ENCODE data around the gene STOX2. TPM values are rescaled to one million over a fixed set of nuclear protein-coding genes. Genes with fewer than 3 reads are reported as not detected.

STOX2 gene
- total and polyA plus RNA-seq, 2 of the 8 experiments (the other 6 are each of a cell fraction or from before 2014, with no cell fraction given) = 5.5 to 20.0 TPM

DNA sequence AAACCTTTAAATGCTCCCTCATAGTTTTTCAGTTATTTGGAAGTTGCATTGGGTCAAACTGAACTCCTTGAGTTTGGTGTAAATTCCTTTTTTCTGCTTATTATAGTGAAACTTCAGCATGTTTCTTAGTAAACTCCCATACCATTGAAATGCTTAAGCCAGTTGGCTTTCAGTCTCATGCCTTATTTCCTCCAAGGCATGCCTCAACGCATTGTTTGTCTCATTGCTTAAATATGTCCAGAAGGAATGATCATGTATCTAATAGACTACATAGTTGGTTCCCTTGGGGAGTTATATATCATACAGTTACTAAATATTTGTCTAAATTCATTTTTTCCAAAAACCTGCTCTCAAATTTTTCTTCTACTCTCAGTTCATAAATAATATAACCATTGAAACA, 114.0 kb downstream of the STOX2 start:
- Histone ChIP-seq H3K4me2 (ENCODE audit: insufficient read depth in 1 of 2, low read depth in 2 of 2, low read length in 2 of 2) (no peak overlapping the region), H3K79me2 (ENCODE audit: control insufficient read depth in 1 of 2, insufficient read depth in 2 of 2, low read length in 2 of 2) (no peaks in the 10 kb centered on the region), H3K23me2 (ENCODE audit: low read depth, low read length) (no peaks in the 10 kb centered on the region), H3K27me3 (replicated peaks in 1 of 4; ENCODE audit: control insufficient read depth in 3 of 4, extremely low read depth in 1 of 4, insufficient read depth in 3 of 4, low read length in 3 of 4) (no peaks in the 10 kb centered on the region), H2BK15ac (ENCODE audit: low read length) (no peak overlapping the region), H2BK20ac (ENCODE audit: low read length) (no peak overlapping the region), H3K18ac (ENCODE audit: extremely low read depth, low read length) (no peak overlapping the region), H3K9ac (replicated peaks in 1 of 4; ENCODE audit: extremely low read depth in 1 of 4, low read depth in 3 of 4, low read length in 3 of 4) (no peak overlapping the region), H4K8ac (ENCODE audit: extremely low read depth, insufficient read depth, low read length) (no peak overlapping the region), H2AK5ac (ENCODE audit: low read depth, low read length) (no peak overlapping the region), H2BK120ac (replicated peaks; ENCODE audit: low read depth, low read length) (no peak overlapping the region), H3K14ac (ENCODE audit: insufficient read length) (no peak overlapping the region), H3K23ac (ENCODE audit: insufficient read length) (no peak overlapping the region), H3K4me3 (ENCODE audit: extremely low read depth in 1 of 4, insufficient read depth in 2 of 4, low read depth in 3 of 4, low read length in 4 of 4) (no peak overlapping the region), H3K36me3 (ENCODE audit: control insufficient read depth in 2 of 4, insufficient read depth in 4 of 4, low read length in 3 of 4) (no peaks in the 10 kb centered on the region), H4K20me1 (replicated peaks in 1 of 2; ENCODE audit: control insufficient read depth in 1 of 2, insufficient read depth in 2 of 2, low read length in 2 of 2) (no peaks in the 10 kb centered on the region), H3K4me1 (replicated peaks in 1 of 4; ENCODE audit: control insufficient read depth in 3 of 4, insufficient read depth in 4 of 4, low read length in 3 of 4) (peaks cover 0 to 5% (median 0%) of the 10 kb centered on the region in 4 experiments; a peak in 1 of 7 replicates), H3K27ac (ENCODE audit: low read depth, low read length) (no peak overlapping the region), H3K4ac (replicated peaks; ENCODE audit: insufficient read length, low read depth, low read length) (no peak overlapping the region), H4K5ac (ENCODE audit: insufficient read length, low read depth, low read length) (no peak overlapping the region), H3K9me3 (ENCODE audit: insufficient read depth in 2 of 2, low read depth in 1 of 2, low read length in 1 of 2) (no peaks in the 10 kb centered on the region), H2AFZ (ENCODE audit: low read length) (no peak overlapping the region), H4K91ac (replicated peaks; ENCODE audit: insufficient read length, low read length) (no peak overlapping the region), H2BK5ac (ENCODE audit: low read depth, low read length) (no peak overlapping the region), H3K56ac (replicated peaks; ENCODE audit: insufficient read length, low read depth, low read length) (no peak overlapping the region), H3K79me1 (ENCODE audit: low read depth, low read length) (no peaks in the 10 kb centered on the region), H2BK12ac (ENCODE audit: low read depth, low read length) (no peak overlapping the region)
- 89% methylated on average over 1 of the region's 1 CpG; no CpG with 5 or more reads in 1 of the 2 experiments for WGBS, 2 experiments (ENCODE audit: extremely low coverage in 1 of 2, insufficient coverage in 1 of 2, insufficient read length in 1 of 2, insufficient replicate concordance in 2 of 2, low coverage in 1 of 2, low lambda C conversion rate in 2 of 2, missing lambda C conversion rate in 1 of 2)
- CTCF ChIA-PET (ENCODE audit: partially characterized antibody) = interaction anchor here (1.1 kb wide), 1 partner anchor 68 kb away, joined by 3 read pairs; no protein-coding TSS in a partner anchor
- POLR2A ChIA-PET (ENCODE audit: partially characterized antibody) = no interaction called here
- TF ChIP-seq SIRT6 (IDR thresholded peaks at IDR 0.05; ENCODE audit: low read length) (no peak), POLR2A (IDR thresholded peaks at IDR 0.05; ENCODE audit: control extremely low read depth in 1 of 2, low read depth in 2 of 2, low read length in 2 of 2) (no peak), KDM4A (IDR thresholded peaks at IDR 0.05; ENCODE audit: low read depth, low read length, severe bottlenecking) (no peak)
- TF ChIP-seq, protein P1, sequence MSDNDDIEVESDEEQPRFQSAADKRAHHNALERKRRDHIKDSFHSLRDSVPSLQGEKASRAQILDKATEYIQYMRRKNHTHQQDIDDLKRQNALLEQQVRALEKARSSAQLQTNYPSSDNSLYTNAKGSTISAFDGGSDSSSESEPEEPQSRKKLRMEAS (IDR thresholded peaks at IDR 0.05) = no peak
- FAIRE-seq (no peak), DNase-seq (ENCODE audit: low read depth in 1 of 2, low spot score in 2 of 2) (no peak)
